Left kidney (tissue), 2 donors: ENCODE measurements around the gene PRKD2. TPM values are rescaled to one million over a fixed set of nuclear protein-coding genes. Genes with fewer than 3 reads are reported as not detected.

ENCODE experiments used
- DNase-seq: peaks from one replicate; pipeline ENCODE4 v3.0.0-alpha.2; 2013
- polyA plus RNA-seq: library from polyadenylated mRNA; unstranded; fragments of 120-200 nt; gene quantifications from one replicate; pipeline ENCODE4 v1.2.1, GENCODE V29; 2013; ENCODE audit not compliant: insufficient read length

PRKD2 gene
- polyA plus RNA-seq, 1 donor, result 39.6 TPM

DNA sequence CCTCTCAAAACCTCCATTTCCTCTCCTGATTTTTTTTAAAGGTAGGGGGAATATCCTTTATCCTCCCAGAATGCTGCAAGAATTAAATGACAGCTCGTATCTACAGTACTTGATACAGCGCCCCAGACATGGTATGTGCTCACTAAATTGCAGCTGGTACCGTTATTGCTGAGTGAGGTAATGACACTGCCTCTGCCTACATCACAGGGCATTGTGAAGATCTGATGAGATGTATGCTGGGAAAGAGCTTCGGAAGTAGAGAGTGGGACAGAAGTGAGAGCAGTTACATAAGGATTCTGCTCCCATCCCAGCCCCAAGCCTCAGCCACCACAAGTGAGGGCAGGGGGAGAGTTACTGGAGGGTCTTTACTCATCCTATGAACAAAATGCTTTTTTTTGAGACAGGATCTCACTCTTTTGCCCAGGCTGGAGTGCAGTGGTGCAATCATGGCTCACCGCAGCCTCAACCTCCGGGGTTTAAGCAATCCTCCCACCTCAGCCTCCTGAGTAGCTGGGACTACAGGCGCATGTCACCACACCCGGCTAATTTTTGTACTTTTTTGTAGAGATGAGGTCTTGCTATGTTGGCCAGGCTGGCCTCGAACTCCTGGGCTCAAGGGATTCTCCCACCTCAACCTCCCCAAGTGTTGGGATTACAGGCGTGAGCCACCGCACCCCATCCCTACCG, 27.2 kb upstream of the PRKD2 start:
- no peak for DNase-seq

DNA sequence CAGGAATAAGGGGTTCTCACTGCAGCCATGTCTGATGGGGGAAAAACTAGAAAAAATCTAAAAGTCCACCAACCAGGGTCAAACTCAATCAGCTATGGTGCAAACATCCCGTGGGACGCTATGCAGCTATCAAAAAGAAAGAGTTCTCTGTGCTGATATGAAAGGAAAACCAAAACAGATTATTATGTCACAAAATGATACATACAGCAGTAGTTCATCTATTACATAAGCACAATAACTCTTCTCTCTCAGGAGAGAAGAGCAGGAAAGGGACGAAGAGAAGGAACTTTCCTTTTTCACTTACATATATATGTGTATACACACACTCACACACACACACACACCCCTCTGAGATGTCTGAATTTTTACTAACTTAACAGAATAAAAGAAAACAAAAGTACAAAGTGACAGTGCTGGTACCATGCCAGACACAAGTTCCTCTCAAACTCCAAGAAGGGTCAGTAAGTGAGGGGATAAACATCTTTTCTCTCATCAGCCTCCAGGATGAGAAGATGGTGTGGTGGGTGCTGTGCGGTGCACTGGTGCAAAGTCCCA, 26.1 kb upstream of the PRKD2 start:
- DNase-seq, result no peak

GRCh38 chr19:46741447-46741846, 24.5 kb upstream of the PRKD2 start:
- no peak for DNase-seq

- no peak for DNase-seq
Observed at GRCh38 chr19:46739290-46739771, 22.4 kb upstream of the PRKD2 start.

GRCh38 chr19:46737761-46738171, 20.9 kb upstream of the PRKD2 start:
- DNase-seq, result no peak

DNA sequence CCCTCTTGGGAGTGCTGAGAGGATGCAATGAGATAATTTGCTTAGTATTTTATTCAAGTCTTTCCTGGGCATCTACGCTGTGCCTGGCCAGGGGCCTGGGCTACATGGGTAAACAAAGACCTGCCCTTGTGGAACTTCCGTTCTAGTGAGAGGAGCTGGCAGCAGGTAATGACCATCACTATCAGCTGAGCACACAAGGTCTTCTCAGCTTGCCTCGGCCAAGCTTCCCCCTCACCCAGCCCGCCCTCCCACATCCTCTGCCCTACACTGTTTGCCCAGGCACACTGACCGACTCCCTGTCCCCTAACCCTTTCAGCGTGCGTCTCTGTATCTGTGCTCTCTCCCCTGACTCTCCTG, 20.4 kb upstream of the PRKD2 start:
- DNase-seq, result no peak

DNA sequence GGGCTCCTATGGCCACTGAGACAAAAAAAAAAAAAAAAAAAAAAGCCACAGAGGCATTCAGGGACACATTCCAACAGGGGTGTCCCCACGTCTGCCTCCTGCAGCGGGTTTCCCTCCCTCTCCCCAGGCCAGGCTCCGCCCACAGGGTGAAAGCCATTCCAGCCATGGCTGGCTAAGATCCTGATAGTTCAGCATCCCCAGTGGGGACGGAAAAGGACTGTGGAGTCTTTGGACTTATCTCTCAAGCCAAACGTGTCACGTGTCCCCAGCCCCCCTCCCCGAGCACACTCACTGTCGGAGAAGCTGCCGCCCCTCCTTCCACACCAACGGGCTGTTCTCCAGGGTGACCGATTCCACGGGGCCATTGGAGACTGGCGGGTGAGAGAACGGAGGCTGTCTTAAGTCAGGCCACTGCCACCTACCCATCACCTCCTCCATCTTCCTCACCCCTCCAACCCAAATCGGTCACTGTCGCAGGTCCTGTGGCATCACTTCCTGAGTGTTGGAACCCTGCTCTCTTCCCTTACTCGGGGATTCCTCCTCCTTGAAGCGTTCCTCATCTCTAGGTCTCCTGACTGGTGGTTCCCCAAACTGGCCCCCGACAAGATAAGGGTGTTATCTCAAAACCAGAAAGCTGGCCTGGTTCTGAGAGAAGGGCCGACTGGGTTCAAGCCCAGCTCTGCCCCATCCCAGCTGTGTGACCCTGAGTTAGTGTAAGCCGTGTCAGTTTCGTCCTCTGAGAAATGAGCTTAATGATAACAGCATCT, 19.8 kb upstream of the PRKD2 start:
- no peak for DNase-seq

DNA sequence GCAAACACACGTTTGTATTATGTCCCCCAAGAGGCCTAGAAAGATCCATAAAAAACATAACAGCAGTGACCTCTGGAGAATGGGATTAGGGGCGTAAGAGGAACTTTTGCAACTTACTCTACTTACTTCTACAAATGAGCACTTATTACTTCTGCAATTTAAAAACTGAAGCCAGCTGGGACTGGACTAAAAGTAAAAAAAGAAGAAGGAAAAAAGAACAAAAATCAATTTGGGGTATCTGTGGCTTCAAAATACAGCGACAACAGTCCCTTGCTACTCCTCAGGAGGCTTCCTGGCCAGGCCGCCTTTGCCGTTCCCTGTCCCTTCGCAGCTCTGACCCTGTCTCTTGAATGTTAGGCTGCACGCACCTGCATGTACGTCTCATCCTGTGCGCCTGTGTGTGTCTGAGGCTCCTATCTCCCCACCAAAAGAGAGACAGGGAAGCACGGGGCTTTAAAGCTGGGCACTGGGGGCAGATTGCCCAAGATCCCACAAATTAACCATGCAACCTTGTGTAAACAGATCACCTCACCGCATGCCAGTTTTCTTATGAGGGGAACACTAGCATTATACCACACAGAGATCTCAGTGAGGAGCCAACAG, 16.9 kb upstream of the PRKD2 start:
- no peak for DNase-seq

DNA sequence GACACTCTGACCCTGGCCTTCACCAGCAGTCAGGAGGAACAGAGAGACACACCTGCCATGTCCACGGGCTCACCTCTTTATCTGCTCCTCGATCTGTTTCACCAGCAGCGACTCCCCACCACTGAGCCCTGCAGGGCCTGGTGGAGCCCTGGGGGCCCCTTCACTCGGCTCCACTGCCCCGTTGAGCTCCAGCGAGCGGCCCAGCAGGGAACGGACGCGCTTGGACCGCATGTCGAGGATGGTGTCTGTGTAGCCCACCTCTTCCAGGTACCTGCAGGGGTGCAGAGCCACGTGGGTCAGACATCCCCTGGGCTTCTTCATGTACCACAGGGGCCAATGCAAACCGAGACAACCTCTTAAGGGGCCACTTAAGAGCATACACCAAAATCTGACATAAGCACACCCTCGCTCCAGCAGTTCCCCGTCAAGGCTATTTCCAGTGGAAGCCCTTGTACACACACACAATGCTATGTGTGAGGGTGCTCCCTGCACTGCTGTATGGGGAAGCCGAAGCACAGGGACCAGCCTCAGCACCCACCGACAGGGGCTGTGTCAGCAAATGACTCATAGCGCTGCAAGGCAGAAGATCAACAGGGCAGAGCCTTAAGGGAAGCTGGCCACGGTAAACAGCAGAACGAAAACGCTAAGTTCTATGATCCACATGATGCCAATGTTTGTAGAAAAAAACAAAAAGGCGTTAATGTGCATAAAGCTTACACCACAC, 16.2 kb upstream of the PRKD2 start:
- no peak for DNase-seq

GRCh38 chr19:46732172-46732938, 15.4 kb upstream of the PRKD2 start:
- DNase-seq, result no peak

DNA sequence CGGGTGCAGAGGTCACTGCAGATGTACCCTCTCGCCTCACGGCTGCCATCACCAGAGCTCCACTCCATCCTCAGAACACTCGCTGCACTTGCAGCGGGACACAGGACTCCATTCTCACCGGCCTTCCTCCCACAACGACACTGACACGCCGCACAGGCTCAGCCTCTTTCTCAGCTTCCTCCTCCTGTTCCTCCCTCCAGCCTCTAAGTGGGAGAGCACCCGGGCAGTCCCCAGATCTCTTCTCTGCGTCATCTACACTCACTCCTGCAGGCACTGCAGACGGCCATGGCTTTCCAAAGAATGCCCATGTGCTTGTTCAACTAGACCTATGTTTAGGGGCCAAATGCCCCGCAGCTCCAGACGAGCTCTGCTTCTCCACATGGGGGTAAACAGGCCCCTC, 14.7 kb upstream of the PRKD2 start:
- DNase-seq, result no peak

- no peak for DNase-seq
Observed at GRCh38 chr19:46731007-46731501, 14.1 kb upstream of the PRKD2 start.

GRCh38 chr19:46730595-46730994, 13.7 kb upstream of the PRKD2 start:
- DNase-seq, result no peak

- no peak for DNase-seq
Observed at GRCh38 chr19:46730187-46730586, 13.3 kb upstream of the PRKD2 start.

DNA sequence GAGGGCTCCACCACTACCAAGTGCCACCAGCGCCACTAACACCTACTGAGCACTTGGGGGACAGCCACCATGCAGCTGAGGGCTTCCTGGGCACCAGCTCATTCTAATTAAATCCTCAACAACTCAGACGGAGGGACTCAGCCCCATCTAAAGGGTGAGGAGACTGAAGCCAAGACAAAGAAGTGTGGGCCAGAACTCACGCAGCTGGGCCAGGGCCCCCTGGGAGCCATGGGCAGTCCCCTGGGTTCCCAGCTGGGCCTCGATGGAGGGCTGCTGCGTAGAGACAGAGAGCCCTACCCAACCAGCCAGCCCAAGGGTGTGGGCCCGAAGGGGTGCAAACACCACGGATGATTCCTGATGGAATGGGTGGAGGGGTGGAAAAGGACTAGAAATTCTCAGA, 12.8 kb upstream of the PRKD2 start:
- no peak for DNase-seq

DNA sequence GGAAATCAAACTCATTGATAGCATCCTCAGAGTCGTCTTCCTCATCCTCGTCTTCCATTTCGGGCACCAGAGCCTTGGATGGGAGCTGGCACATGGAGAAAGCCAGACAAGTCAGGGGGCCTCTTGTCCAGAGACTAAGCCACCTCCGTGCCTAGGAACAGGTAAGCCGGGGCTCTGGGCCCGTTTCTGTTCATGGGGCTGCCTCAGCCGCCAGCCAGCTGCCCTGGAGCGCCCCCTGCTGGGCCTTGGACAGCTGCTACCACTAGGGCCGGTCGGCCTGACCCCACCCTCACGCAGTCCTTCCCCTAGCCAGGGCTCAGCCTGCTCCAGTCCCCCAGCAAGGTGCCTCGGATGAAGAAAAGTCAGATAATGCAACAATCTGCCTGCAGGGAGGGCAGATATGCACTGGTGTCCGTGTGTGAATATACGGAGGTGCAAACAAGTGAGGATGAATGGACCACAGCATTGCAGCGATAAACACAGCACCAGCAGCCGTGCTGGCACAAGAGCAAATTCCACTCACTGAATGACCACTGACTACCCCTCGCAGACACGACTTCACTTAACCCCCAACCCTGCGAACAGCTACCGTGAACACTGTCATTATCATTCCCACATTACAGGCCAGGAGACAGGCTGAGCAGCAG, 11.9 kb upstream of the PRKD2 start:
- no peak for DNase-seq

DNA sequence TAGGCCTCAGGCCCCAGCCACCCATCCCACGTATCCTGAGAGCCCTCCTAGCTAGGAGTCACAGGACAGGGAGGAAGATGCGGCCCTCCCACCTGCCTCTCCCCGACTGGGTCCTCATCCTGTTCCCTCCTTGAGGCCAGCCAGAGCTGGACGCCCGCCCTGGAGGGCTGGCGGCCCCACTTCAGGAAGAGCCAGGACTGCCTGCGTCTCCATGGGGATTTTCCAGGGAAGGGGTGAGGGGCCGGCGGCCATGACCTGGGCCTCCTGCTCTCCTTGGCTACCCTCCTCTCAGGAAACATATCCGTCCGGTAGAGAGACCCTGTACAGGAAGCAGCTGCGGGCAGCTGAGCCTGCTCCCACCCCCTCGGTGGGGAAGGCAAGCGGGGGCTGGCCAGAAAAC, 11.3 kb upstream of the PRKD2 start:
- DNase-seq, result no peak

- no peak for DNase-seq
Observed at GRCh38 chr19:46727757-46728156, 10.8 kb upstream of the PRKD2 start.

- DNase-seq, result no peak
Observed at GRCh38 chr19:46726971-46727501, 10.1 kb upstream of the PRKD2 start.

GRCh38 chr19:46726551-46726950, 9.6 kb upstream of the PRKD2 start:
- no peak for DNase-seq
